HG03457 (cell line): ENCODE data around the gene CFAP20.
A peak's percentile ranks its signal among the peaks of the same experiment; 100 is the strongest.

Source experiments
- ATAC-seq: cut with Tn5 transposase; IDR thresholded peaks from one replicate; pipeline ENCODE4 v1.9.1; 2021; ENCODE audit warnings: moderate number of reproducible peaks; ENCODE audit not compliant: unreplicated experiment

Gene CFAP20

DNA sequence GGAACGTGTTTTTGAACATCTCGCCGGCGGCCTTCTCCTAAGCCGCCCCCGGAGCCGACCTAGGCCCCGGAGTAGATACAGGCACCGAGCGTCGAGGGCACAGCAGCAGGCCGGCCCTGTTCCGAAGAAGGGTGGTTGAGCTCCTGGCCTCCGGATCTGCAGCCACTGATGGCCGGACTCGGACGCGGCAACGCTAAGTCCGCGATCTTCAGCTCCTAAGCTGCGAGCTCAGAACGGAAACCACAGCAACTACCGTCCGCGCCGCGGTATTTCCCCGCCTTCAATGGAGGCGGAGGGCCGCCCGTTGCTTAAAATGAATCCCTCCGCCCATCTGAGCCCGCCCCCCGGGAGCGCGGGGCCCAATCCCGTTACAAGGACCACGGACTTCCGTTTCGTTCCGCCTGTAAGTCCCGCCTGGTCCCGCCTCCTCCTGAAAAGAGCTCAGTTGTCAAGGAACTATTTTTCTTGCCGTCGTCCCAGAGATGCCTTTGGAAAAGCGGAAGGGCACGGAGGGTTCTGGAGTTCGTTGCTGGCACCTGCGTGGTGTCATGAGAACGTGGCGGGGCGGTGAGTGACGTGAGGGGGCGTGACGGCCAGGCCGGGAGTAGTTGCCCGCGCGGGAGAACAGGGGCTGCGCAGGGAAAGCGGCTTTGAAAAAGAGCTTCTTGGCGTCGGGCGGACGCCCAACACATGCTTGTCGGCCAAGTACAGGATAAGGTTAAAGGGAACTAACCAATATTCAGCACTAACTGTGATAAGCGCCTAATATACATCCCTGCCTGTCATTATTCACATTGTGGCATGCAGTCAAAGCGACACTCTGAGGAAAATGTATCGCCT is at the start of gene CFAP20:
TSS of gene CFAP20 (minus strand) at position 285 of the 840 bp plus-strand sequence. CDS start at position 19, 266 bp downstream.
- peak; percentile 89 for ATAC-seq

DNA sequence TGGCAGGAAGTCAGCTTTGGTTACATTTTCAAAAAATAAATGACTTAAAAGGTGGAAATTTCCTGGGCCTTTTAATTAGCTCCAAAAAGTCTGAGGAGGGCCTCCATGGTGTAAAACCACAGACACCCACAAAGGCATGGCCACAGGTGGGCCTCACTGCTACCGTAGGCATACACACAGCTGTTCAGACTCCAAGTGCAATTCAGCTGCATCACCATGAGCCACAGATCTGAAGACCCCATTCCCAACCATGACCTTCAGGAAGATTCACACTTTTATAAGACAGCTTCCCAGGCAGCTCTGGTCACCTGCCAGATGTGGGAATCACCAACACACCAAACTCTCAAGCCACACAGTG is 48.2 kb upstream of the CFAP20 start:
- ATAC-seq: no peak

DNA sequence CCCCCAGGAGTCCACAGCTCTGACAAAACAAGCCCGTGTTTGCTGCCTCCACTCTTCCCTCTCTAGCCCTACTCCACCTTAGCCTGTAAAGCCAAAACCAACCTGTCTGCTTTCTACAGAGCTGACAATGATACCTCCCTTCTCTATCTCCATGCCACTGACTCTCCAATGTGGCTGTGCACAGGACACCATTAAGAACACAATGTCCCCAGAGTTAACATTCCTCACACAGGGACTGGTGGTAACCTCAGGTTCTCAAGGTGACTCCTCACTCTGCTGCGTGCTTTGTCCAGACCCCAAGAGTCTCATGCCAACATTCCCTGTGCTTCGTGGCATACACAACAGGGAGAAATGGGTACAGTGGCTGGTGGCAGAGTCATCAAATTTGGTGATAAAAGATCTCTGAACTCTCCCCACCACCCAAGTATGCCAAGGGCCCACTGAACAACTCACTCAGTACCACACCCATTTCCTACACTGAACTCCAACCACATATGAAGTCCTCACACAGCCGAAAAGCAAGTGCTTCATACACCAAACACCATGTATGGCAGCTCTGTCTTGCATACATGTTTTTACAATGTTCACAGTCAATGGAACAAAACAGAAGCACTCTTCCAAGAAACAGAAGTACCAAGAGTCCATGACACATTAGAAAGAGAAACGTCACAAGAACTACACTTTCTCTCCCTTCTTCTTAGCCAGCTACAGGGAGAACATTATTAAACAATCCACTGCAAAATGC is 47.6 kb upstream of the CFAP20 start:
- no peak for ATAC-seq

DNA sequence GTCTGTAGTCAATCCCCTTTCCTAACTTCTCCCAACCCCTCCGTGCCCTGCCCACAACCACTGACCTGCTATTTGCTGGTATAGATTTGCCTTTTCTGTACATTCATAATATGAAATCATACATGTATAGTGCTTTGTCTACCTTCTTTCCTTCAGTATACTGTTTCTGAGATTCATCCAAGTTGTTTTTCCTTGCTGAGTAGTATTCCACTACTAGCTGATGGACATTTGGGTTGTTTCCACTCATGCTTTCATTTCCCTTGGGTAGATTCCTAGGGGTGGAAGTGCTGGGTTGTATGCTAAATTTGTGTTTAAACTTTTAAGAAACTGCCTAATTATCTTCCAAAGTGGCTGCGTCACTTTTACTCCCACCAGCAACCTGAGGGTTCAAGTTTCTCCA is 41.0 kb upstream of the CFAP20 start:
- ATAC-seq: no peak

DNA sequence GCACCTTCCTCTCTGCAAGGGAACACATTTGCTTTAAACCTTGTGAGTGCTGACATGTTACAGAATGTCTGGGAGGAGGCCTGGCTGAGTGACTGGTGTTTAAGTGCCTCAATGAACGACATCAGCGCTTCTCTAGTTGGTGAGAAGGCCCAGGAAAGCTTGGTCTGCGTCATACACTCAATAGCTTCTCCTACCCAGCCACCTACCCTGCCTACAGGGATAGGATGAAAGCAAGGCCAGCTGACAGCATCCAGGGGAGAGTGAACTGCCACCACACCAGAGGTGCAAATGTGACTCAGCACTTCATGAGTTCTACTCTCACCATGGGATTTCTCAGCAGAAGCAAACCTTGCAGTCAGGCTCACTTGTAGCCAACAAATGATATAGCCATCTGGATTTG is 31.7 kb upstream of the CFAP20 start:
- no peak for ATAC-seq

DNA sequence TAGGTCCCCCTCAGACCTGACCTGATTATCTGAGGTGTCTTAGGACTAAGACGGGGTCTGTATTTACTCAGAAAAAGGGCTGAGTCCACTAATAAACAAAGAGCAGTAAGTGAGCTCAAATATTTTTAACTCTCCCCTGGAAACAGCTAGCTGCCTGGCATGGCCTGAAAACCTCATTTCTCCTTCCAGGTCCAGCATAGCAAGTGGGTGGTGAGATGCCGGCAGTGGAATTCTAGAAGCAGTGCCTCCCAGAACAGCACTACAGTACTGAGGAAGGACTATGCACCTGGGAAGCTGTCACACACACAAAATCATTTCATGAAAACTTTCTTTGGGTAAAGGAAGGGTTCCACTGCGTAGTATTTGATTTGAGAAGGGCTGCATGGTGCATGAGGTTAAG is 29.5 kb upstream of the CFAP20 start:
- no peak for ATAC-seq

DNA sequence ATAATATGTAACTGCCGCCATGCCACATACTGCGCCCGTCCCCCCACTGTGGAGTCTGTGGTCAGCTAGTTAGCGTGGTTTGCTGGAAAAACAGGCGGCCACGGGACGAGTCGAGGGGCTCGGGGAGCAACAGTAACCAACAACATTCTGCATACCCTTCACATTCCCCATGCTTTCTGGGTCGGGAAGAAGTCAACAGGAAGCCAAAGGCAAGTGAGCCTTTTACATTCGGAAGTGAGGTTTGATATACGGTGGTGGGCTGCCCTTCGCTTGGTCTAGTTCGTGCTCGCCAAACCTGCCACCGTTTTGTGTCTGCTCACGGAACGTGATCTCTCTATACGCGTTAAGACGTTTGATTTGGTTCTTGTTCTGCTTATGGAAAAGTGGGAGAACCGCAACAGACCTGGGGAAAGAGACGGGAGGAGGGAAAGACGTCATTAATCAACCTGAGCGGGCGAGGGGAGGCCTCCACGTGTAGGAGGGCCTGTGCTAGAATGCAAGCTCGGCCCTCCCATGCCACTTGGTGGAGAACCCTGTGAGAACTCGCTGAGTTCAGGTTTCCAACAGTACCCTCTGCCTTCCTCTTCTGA is 28.9 kb upstream of the CFAP20 start:
- no peak for ATAC-seq

DNA sequence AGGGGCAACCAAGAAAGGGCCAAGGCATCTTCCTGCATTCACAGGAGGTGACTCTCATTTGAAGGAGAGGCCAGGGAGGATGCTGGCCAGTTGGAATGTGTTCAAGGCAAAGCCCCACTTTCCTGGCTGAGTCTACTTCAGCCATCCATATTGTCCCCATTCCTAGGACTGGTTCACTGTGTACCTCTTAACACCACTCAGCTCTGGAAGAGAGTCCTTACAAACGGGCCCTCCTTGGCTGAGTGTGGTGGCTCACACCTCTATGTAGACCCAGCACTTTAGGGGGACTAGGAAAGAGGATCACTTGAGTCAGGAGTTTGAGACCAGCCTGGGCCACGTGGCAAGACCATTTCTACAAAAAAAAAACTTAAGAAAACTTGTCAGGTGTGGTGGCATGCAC is 28.1 kb upstream of the CFAP20 start:
- ATAC-seq: no peak

DNA sequence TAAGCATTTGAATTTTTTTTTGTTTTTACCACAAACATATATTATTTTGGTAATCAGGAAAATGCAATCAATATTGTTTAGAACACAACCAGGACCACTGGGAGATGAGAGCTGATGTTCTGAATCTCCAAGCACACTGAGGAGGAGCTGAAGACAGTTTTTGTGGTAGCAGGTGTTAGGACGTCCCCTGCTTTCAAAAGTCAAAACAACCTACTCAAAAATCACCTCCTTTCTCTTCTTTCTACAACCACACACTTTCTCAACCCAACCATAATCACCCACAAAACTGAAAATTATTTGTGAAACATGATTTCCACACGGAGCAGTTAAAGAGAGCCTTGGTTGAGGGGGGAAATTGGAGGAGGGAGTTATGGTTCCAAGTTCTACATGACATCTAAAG is 26.7 kb upstream of the CFAP20 start:
- no peak for ATAC-seq

DNA sequence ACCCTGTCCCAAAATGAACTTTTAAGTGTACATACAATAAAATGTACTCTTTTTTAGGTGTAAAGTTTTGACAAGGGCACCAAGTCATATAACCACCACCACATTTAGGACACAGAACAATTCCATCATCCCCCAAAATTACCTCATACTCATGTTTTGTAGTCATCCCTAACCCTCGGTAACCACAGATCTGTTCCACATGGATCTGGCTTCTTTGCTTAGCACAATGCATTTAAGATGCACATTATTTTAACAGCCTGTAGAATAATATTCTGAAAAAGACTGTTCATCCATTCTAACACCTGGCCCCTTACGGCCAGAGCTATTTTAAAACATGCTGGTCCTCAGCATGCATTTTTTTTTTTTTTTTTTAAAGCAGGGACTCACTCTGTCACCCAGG is 25.2 kb upstream of the CFAP20 start:
- ATAC-seq: no peak

DNA sequence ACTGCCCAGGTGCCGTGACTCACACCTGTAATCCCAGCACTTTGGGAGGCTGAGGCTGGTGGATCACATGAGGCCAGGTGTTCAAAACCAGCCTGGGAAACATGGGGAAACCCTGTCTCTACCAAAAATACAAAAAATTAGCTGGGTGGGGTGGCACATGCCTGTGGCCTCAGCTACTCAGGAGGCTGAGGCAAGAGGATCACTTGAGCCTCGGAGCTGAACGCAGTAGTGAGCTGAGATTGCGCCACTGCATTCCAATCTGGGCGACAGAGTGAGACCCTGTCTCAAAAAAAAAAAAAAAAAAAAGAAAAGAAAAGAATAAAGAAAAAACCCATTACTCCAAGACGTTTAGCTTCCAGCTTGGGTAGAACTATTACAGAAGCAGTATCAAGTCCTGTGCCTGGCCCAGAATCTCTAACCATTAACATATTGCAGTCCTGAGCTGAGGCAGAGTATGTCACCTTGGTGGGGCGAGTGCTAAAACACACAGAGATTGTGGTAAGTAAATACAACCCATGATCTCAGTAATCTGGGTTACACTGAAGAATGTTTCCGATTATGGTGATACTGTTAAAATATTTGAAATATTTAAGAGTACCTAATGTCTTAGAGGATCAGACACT is 23.2 kb upstream of the CFAP20 start:
- no peak for ATAC-seq

DNA sequence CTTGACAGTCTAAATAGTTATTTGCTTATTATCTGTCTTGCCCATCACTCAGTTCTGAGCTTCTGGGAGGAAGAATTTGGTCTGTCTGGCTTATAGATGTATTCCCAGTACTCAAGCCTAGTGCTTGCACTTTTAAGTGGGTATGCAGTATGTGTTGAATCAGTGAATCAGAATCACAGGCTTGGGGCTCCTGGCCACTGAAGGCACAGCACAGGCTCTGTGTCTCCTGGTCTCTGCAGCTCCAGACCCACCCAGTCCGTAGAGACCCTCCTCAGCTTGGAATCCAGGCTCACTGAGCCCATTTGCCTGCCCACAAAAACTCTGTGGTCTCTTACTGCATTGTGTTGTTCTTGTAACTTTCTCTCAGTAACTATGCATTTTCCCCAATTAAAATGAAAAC is 19.3 kb upstream of the CFAP20 start:
- ATAC-seq: no peak

DNA sequence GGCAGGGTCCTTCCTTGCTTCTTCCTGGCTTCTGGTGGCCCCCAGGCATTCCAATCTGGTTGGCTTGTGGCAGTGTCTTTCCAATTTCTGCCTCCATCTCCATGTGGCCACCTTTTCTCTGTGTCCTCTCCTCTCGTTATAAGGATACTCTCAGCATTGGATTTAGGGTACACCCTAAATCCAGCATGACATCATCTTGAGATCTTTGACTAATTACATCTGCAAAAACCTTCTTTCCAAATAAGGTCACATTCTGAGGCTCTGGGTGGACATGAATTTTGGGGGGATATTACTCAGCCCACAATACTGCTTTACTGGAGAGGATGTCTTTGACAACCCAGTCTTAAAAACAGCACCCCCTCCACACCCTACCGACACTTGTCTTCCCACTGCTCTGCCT is 18.9 kb upstream of the CFAP20 start:
- ATAC-seq: no peak

DNA sequence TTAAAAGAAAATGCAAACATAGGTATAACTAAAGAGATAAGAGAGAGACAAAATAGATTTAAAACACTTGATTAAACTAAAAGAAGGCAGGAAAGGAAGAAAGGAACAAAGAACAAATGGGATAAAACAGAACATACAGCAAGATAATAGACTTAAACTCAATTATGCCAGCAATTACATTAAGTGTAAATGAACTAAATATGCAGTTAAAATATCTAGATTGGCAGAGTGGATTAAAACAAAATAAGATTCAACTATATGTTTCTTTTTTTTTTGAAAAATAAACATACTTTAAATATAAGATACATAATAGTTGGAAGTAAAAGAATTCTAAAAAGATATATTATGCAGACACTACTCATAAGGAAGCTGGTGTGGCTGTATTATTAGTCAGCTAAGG is 9.7 kb upstream of the CFAP20 start:
- ATAC-seq: no peak

DNA sequence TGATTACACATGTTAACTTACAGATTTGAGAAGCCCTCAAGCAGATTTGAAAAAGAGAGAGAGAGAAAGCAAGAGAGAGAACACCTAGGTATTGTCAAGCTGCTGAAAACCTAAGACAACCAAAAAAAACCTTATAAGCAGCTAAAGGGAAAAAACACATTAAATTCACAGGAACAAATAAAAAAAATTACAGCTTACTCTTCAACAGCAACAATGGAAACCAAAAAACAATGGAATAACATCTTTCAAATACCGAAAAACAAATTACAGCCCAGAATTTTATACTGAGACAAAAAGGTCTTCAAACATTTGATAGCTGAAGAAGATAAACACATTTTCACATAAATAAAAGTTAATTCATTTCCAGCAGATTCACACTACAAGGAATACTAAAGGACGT is 8.4 kb upstream of the CFAP20 start:
- ATAC-seq: no peak

DNA sequence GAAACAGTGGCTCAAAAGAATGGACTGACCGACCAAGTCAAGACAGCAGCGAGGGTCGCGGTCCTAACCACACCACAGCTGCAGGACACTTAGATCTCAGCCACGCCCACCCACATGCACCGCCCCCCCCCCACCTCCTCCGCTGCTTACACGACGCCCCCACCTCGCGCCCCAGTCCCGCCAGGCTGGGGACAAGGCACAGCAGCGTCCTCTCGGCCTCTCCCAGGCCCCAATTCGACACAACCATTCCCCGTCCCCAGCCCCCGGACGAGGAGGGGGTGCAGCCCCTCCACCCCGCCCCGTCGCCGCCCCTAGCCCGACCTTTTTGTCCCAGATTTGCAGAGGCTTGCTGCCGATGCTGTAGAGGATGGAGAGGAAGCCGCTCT is 477 bp downstream of the CFAP20 start:
- no peak for ATAC-seq

DNA sequence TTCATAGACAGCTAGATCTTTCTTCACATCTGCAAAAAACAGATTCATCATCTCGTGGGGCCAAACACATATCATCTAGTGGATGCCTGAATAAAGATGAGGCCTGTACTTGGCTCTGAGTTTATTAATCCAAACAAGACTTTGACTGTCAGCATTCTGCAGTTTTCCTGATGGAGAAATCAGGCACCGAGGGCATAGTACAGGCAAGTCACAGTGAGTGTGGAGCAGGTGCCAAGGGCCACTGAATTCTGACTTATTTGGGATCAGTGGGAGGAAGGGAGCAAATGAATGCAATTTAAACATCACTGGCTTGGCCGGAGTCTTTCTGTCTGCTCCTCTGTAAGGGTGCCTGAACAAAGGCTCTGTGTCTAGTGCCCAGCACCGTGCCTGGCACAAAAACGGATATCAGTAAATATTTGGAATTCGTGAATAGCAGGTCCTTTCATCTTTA is 975 bp downstream of the CFAP20 start:
- no peak for ATAC-seq

DNA sequence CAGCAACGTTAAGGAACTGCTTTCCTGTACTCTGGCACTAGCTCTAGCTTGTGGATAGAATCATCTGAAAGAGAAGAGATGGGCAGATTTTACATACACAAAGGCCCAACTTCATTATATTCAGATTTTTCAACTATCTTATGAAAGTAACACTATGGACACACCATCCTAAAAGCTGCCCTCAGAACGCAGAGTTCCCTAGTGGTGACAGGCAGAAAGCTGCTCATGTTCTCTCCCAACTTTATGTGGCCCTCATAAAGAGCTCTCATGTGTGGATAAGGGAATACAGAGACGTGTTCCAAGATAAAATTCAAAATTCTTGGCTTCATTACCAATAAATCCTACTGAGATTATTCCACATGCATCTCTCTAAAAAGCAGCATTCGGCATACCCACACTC is 1.5 kb downstream of the CFAP20 start:
- no peak for ATAC-seq

DNA sequence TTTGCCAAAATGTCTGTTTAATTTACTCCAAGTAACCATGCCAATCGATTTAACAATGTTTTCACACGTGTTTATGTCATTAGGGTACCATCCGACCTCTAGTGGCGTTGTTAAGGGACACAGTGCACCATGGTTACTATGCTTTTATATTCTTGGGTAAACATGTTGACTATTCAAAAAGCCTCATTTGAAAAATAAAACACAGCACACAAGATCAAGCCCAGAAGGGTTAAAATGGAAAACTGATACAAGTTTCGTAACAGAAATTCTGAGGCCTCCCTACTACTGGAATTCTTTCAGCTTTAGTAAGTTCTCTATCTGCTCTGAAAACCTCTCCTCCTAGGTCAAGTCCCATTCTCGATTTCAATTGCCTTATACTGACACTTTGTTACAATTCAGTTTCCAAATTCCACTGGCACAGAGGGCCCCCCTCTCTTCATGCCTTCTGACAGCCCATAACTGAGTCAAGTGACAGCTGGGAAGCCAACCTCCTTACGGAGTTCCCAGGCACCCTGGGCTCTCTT is 2.1 kb downstream of the CFAP20 start:
- no peak for ATAC-seq

DNA sequence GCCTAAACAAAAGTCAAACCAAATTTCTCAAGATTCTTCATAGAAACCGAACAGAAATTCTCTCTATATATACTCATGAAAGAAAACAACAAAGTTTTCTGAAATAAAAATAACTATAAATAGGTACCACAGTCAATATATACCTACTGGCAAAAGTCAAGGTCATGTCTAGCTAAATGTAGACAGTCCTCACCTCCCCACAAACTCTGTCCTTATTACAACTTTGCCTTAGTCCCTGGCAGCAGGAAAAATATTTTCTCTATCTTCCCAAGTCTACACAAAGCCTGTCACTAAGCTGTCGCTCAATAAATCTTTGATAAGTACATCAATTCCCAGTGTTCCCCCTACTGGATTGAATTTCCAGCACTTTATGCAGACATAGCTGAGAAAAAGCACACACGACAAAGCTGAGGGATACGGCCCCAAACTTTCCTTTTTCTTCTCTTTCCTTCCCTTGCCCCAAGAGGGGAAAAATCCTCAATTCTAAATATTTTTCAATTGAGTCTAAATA is 2.7 kb downstream of the CFAP20 start:
- no peak for ATAC-seq

DNA sequence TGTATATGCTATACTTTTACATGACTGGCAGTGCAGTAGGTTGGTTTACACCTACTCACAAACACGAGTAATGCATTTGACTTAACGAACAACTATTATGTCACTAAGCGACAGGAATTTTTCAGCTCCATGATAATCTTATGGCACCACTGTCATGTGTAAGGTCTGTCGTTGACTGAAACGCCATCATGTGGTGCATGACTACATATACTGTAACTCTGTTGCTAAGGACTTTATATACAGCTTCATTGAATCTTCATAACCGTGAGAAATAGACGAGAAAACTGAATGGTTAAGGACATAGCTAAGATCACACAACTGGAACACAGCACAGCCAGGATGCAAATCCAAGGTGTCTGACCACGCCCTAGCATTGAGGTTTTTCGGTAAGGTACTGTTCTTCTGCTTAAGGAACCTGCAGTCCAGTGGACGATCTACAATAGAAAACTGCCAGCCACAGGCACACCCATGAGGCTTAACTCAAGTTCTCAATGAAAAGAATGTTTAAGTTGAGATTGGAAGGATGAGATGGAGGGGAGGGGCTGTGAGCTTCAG is 3.3 kb downstream of the CFAP20 start:
- no peak for ATAC-seq
